Measurements from ENCODE around the gene MIAT.

Gene MIAT

DNA sequence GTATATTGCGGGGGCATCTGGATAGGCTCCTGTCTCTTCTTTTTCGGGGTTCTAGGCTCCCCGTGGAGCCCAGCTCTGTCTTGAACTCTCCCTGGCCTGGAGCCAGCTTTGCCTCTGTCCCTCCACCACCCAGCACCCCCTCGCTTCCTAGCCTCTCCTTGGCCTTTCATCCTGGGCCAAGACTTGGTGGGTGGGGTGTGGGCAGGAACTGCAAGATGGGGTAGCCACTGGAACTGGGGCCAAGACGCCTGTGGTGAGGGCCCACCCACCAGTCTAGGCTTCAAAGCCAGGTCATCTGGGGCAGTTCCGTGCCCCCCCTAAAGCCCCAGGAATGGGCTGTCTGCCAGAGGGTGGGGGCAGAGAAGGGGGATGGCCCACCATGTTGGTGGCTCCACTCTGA is 37.9 kb upstream of the MIAT start:
- TF ChIP-seq, protein P1, sequence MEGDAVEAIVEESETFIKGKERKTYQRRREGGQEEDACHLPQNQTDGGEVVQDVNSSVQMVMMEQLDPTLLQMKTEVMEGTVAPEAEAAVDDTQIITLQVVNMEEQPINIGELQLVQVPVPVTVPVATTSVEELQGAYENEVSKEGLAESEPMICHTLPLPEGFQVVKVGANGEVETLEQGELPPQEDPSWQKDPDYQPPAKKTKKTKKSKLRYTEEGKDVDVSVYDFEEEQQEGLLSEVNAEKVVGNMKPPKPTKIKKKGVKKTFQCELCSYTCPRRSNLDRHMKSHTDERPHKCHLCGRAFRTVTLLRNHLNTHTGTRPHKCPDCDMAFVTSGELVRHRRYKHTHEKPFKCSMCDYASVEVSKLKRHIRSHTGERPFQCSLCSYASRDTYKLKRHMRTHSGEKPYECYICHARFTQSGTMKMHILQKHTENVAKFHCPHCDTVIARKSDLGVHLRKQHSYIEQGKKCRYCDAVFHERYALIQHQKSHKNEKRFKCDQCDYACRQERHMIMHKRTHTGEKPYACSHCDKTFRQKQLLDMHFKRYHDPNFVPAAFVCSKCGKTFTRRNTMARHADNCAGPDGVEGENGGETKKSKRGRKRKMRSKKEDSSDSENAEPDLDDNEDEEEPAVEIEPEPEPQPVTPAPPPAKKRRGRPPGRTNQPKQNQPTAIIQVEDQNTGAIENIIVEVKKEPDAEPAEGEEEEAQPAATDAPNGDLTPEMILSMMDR (conservative IDR thresholded peaks at IDR 0.05; ENCODE audit: low read depth, low read length): no peak
- no peak overlapping the region for H3K4me3 ChIP-seq (ENCODE audit: low read length)
- no peak for DNase-seq (ENCODE audit: low read depth)

DNA sequence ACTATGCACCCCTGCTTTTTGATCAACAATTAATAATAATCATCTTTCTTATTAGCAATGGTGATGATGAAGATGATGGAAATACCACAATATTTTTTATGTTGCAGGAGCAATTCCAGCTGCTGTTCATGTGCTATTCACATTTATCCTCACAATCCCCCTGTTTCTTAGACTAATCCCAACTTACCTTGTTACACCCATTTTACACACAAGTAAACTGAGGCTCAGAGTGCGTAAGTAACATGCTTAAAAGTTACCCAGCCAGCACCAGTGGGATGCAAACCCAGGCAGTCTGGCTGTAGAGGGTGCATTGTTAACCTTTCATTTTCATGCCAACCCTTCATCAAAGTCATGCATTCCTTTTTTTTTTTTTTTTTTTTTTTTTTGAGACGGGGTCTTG is 37.2 kb upstream of the MIAT start:
- TF ChIP-seq, protein P1 (conservative IDR thresholded peaks at IDR 0.05; ENCODE audit: low read depth, low read length): no peak
- DNase-seq (ENCODE audit: low read depth): no peak
- no peak overlapping the region for H3K4me3 ChIP-seq (ENCODE audit: low read length)

DNA sequence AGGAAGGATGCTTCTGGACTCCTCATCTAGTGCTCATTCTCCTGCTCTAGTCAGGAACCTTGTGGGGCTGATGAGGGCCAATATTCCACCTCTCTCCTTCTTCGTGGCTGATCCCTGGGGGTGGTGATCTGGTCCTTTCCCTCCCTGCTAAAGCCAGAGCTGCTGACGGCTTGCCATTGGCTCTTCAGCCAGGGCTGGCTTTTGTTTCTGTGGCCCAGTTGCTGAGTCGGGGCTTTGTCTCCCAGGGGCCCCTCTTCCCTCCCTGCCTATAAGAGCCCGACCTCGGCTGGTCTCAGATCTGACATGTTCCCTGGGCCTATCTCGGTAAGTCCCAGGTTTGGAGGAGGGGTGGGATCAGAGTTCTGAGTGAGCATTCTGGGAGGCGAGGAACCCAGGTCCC is 35.7 kb upstream of the MIAT start, which contains the start of gene CRYBA4:
CRYBA4 (plus strand) TSS at position 301 of the 400 bp plus-strand sequence. CDS start 634 bp downstream, outside the sequence.
- H3K4me3 ChIP-seq (ENCODE audit: low read length): no peak within 1 kb of the TSS
- no peak for DNase-seq (ENCODE audit: low read depth)
- TF ChIP-seq, protein P1 (conservative IDR thresholded peaks at IDR 0.05; ENCODE audit: low read depth, low read length): no peak

DNA sequence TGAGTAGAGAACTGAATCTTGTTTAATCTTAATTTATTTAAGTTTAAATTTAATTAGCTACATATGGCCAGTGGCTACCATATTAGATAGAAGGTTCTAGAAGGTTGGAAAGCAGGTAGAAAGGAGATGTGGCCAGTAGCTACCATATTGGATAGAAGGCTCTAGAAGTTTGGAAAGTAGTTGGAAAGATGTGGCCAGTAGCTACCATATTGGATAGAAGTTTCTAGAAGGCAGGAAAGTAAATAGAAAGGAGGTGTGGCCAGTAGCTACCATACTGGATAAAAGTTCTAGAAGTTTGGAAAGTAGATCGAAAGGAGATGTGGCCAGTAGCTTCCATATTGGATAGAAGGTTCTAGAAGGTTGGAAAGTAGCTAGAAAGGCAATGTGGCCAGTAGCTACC is 33.4 kb upstream of the MIAT start:
- H3K4me3 ChIP-seq (ENCODE audit: low read length): no peak overlapping the region
- no peak for DNase-seq (ENCODE audit: low read depth)
- TF ChIP-seq, protein P1 (conservative IDR thresholded peaks at IDR 0.05; ENCODE audit: low read depth, low read length): no peak

DNA sequence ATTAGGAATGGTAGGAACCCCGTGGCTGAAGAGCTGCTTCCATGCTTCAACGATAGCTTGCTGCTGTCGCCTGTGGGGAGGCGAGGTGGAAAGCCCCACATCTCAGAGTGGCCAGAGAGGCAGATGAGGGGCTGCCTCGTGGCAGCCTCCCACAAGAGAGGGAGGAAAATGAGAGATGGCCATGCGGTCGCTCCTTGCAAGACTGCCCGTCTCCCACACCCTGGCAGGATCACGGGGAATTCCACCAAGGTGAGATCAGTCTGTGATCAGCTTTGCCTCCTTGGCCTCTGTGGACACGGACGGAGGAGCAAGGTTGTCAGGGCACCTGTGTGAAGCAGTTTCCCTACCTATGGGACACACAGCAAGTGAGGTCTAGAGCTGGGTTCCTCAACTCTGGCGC is 32.6 kb upstream of the MIAT start:
- no peak overlapping the region for H3K4me3 ChIP-seq (ENCODE audit: low read length)
- DNase-seq (ENCODE audit: low read depth): no peak
- TF ChIP-seq, protein P1 (conservative IDR thresholded peaks at IDR 0.05; ENCODE audit: low read depth, low read length): no peak

DNA sequence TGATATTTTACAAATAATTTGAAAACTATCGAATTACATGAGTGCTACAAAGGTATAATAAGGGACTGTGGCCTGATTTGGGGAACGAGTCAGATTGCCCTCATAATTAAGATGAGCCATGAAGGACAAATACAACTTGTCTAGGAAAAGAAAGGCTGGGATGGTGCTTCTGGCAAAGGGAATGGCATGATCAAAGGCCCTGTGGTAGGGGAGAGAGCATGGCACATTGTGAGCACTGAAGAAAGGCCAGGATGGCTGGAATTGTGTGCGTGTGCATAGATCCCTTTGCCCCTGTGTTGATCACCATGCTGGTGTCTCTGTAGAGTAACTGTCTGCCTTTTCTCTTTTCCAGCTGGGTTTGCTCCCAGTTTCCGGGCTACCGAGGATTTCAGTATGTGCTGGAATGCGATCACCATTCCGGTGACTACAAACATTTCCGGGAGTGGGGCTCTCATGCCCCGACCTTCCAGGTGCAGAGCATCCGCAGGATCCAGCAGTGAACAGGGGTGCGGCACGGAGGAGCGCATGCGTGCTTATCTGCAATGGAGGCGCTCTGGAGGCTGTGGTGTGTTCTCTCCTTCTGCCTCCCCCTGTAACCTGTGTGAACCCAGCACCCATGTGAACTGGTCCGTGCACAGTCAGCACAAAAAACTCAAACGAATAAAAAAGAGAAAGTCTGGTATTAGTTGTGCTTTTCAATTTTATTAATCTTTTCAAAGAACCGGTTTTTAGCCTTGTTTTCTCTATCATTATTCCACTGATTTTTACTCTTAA is 27.2 kb upstream of the MIAT start:
- no peak for DNase-seq (ENCODE audit: low read depth)
- TF ChIP-seq, protein P1 (conservative IDR thresholded peaks at IDR 0.05; ENCODE audit: low read depth, low read length): no peak
- no peak overlapping the region for H3K4me3 ChIP-seq (ENCODE audit: low read length)

DNA sequence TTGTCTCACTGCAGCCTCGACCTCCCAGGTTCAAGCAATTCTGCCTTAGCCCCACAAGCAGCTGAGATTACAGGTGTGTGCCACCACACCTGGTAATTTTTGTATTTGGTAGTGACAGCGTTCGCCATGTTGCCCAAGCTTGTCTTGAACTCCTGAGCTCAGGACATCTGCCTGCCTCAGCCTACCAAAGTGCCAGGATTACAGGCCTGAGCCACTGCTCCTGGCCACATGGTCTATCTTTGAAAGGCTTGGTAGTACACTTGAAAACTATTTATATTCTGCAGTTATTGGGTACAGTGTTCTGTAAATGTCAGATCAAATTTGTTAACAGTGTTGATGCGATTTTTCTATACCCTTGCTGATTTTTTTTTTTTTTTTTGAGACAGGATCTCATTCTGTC is 26.1 kb upstream of the MIAT start:
- H3K4me3 ChIP-seq (ENCODE audit: low read length): no peak overlapping the region
- TF ChIP-seq, protein P1 (conservative IDR thresholded peaks at IDR 0.05; ENCODE audit: low read depth, low read length): no peak
- no peak for DNase-seq (ENCODE audit: low read depth)
